ENCODE data around the gene CASQ2. TPM values are rescaled to one million over a fixed set of nuclear protein-coding genes. Genes with fewer than 3 reads are reported as not detected.

The CASQ2 gene
- polyA plus RNA-seq, 2 of the 4 experiments (the other 2 are of a cell fraction) = not detected

GRCh38 chr1:115811140-115811828, 42.8 kb upstream of the CASQ2 start:
- ATAC-seq = no peak
- CTCF ChIA-PET = interaction anchor here (1.0 to 1.6 kb wide), 3 partner anchors 170 to 674 kb away, joined by 3 to 6 read pairs (median 4); no protein-coding TSS in a partner anchor
- no peak overlapping the region for H3K4me2 ChIP-seq
- no peaks in the 10 kb centered on the region for H3K9me3 ChIP-seq
- no peak overlapping the region for H3K27ac ChIP-seq
- no peak for DNase-seq (ENCODE audit: low read depth in 1 of 2, low spot score in 1 of 2)
- whole genome bisulfite sequencing (ENCODE audit: missing lambda C conversion rate) = 54% methylated on average over 3 of the region's 3 CpGs
- H3K4me3 ChIP-seq = no peak overlapping the region
- POLR2A ChIA-PET = no interaction called here
- no peak for FAIRE-seq
- H3K4me1 ChIP-seq = no peaks in the 10 kb centered on the region
- TF ChIP-seq BCL3 (IDR thresholded peaks at IDR 0.05) (no peak), FOSB (CRISPR knock-in tag; IDR thresholded peaks at IDR 0.05) (no peak), RARB (CRISPR knock-in tag; IDR thresholded peaks at IDR 0.05) (no peak), SREBF2 (IDR thresholded peaks at IDR 0.05) (no peak)

- TF ChIP-seq CBX8 (IDR thresholded peaks at IDR 0.05) (no peak), FOSL2 (IDR thresholded peaks at IDR 0.05) (no peak), FOSL2 (CRISPR knock-in tag; IDR thresholded peaks at IDR 0.05) (no peak), BCL3 (IDR thresholded peaks at IDR 0.05) (no peak), REST (IDR thresholded peaks at IDR 0.05) (no peak), TFCP2L1 (CRISPR knock-in tag; IDR thresholded peaks at IDR 0.05) (no peak), KDM1A (IDR thresholded peaks at IDR 0.05; ENCODE audit: low read depth) (no peak), NPAS2 (CRISPR knock-in tag; IDR thresholded peaks at IDR 0.05; ENCODE audit: borderline replicate concordance) (no peak), HES2 (IDR thresholded peaks at IDR 0.05) (no peak), CBX2 (IDR thresholded peaks at IDR 0.05; ENCODE audit: borderline replicate concordance, low read depth) (no peak)
- no peak overlapping the region for H3K4me2 ChIP-seq
- ChIA-PET POLR2A (no interaction called here), CTCF (interaction anchor here (0.6 to 1.8 kb wide), 3 partner anchors 126 to 202 kb away, joined by 3 to 9 read pairs (median 4); no protein-coding TSS in a partner anchor)
- no peaks in the 10 kb centered on the region for H3K9me3 ChIP-seq
- 54% methylated on average over 2 of the region's 2 CpGs for WGBS (ENCODE audit: missing lambda C conversion rate)
- FAIRE-seq (no peak), ATAC-seq (no peak), DNase-seq (ENCODE audit: low read depth in 1 of 2, low spot score in 1 of 2) (no peak)
- H3K4me3 ChIP-seq = no peak overlapping the region
- H3K4me1 ChIP-seq = no peaks in the 10 kb centered on the region
- no peak overlapping the region for H3K27ac ChIP-seq
These were observed 42.1 kb upstream of the CASQ2 start for GRCh38 chr1:115810609-115811008.

- Histone ChIP-seq H3K4me3 (no peak overlapping the region), H3K4me2 (no peak overlapping the region), H3K27ac (no peak overlapping the region), H3K4me1 (no peaks in the 10 kb centered on the region), H3K9me3 (no peaks in the 10 kb centered on the region)
- FAIRE-seq (no peak), DNase-seq (ENCODE audit: low read depth in 1 of 2, low spot score in 1 of 2) (no peak), ATAC-seq (no peak)
- CTCF ChIA-PET = interaction anchor here (0.5 to 1.8 kb wide), 4 partner anchors 102 to 201 kb away, joined by 3 to 9 read pairs (median 4); no protein-coding TSS in a partner anchor
- TF ChIP-seq ZNF302 (CRISPR knock-in tag; IDR thresholded peaks at IDR 0.05) (no peak), MAFK (IDR thresholded peaks at IDR 0.05; ENCODE audit: partially characterized antibody) (no peak), HOXA7 (CRISPR knock-in tag; IDR thresholded peaks at IDR 0.05) (no peak)
- WGBS (ENCODE audit: missing lambda C conversion rate) = 13% methylated on average over 2 of the region's 2 CpGs
- POLR2A ChIA-PET = no interaction called here
These were observed 41.3 kb upstream of the CASQ2 start for GRCh38 chr1:115809847-115810246.

Data from A549 (cell line).